Suprapubic skin (tissue), 4 donors: Measurements from ENCODE around the gene NEK4.

Source experiments
- CTCF ChIP-seq, 2 donors: fragments of 200-600 bp in 1 of 2; fragments of 450-650 bp in 1 of 2; sonication (generic) in 1 of 2; IDR thresholded peaks; one replicate each; pipeline ENCODE4 v1.5.1; 2016 to 2019; ENCODE audit warnings: antibody characterized with exemption in 2 of 2, mild to moderate bottlenecking in 1 of 2, moderate library complexity in 1 of 2
- POLR2A ChIP-seq, 2 donors: fragments of 450-650 bp; IDR thresholded peaks; one replicate each; pipeline ENCODE4 v1.6.1; 2017; ENCODE audit warnings: antibody characterized with exemption in 2 of 2, mild to moderate bottlenecking in 2 of 2, moderate library complexity in 2 of 2
- POLR2AphosphoS5 ChIP-seq, 3 donors: sonication (generic); formaldehyde crosslinking; IDR thresholded peaks; one replicate each; pipeline ENCODE4 v1.6.1; 2017; ENCODE audit warnings: antibody characterized with exemption in 3 of 3

GRCh38 chr3:52690560-52690959 lies 80.2 kb downstream of the NEK4 start:
- TF ChIP-seq CTCF (IDR thresholded peaks at IDR 0.05) (no peak), POLR2AphosphoS5 (IDR thresholded peaks at IDR 0.05) (no peak), POLR2A (IDR thresholded peaks at IDR 0.05) (no peak)
